ENCODE results near the gene CYTH3.

The CYTH3 gene

DNA sequence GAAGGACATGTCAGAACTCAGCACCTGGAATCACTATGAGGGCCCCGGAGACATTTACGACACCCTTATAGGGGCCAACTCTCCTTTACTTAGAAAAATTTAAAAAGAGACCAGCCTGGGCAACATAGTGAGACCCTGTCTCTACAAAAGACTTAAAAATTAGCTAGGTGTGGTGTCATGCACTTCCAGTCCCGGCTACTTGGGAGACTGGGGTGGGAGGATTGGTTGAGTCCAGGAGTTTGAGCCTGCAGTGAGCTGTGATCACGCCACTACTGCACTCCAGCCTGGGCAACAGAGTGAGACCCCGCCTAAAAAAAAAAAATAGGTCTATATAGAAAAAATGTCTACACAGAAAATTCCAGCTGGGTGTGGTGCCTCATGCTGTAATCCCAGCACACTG lies 7.5 kb upstream of the CYTH3 start:
- no peak for DNase-seq

DNA sequence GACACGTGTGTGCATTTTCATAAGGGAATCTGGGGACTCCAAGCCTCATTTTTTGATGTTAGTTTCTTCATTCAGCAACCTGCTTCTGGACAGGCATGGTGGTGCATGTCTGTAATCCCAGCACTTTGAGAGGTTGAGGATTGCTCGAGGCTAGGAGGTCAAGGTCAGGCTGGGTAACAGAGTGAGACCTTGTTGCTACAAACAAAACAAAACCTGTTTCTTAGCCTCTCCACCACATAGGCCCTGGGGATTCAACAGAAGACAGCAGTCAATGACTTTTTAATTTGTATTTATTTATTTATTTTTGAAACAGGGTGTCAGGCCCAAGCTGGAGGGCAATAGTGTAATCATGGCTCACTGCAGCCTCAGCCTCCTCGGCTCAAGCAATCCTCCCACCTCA lies 6.9 kb upstream of the CYTH3 start:
- no peak for DNase-seq

DNA sequence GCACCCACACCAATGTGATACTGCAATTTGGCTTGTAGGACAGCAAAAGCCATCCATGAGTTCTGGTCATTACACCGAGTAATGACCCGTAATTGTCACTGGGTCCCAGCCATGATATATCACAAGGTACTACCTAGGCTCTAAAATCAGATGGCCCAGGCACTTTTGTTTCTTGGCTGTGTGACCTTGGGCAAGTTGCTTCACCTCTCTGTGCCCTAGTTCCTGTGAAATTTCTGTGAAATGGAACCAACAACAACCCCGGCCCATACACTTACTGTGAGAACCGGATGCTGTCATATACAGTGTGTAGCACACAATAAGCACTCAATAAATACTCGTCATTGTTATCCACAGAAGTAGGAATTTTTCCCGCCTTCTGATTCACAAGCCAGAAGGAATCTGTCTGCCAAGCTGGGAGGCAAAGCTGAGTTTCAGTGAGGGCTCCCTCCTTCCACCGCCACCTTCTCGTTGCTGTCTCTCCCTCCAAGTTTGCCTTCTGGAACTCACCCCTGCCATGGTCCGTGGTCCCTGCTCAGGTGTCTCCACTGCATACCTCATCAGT lies 6.4 kb upstream of the CYTH3 start:
- no peak for DNase-seq

DNA sequence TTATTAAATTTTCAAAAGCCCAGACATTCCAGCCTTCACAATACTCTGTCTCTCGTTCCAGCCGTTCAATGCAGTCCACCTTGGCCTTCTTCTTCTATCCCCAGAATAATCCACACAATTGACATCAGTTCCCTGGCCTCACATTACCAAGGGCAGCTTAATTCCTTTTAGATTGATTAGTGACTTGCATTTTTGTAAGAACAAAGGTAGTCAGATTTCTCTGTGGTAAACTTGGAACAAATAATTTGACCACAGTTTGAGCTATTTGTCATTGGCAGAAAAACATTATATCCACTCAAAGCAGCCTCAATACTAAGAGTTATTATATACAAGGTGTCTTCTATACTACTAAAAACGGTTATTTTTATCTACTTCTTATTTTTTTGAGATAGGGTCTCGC lies 5.1 kb upstream of the CYTH3 start:
- DNase-seq = no peak

DNA sequence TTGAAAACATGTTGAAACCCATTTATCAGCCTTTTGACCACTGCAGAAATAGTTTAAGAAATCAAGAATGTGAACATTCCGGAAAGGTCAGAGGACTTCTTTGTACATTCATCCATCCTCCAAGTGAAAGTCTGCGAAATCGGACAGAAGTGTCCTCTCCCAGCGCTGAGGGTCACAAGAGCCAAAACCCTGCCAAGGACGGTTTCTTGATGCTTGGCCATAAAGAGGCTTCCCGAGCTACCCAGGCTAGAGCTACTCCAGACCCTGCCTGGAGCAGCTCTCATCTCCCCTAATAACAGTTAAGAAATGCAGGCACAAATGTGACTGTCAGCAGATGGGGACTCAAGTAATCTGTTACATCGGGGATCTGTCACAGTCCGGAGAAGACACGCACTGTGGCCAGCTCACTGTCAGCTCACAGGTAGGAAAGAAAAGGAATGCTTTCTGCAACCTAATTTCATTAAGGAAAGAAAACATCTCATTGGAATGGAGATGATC lies 4.5 kb upstream of the CYTH3 start:
- DNase-seq = no peak

DNA sequence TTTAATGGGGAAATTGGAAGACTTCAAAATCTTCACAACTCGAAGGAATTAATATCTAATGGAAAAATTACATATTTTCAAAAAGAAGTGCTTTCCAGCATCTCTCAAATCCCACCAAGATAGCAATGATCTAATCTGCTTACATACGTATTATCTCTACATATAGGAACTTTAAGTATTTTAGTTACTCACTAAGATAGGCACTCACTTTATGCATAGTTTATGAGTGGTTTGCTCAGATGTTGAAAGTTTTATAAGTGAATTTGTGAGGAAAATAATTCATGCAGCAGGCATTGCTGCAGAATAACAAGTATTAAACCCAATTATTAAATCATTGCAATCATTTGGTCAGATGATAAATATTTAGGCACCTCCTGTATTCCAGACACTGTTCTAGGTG lies 2.3 kb upstream of the CYTH3 start:
- no peak for DNase-seq

DNA sequence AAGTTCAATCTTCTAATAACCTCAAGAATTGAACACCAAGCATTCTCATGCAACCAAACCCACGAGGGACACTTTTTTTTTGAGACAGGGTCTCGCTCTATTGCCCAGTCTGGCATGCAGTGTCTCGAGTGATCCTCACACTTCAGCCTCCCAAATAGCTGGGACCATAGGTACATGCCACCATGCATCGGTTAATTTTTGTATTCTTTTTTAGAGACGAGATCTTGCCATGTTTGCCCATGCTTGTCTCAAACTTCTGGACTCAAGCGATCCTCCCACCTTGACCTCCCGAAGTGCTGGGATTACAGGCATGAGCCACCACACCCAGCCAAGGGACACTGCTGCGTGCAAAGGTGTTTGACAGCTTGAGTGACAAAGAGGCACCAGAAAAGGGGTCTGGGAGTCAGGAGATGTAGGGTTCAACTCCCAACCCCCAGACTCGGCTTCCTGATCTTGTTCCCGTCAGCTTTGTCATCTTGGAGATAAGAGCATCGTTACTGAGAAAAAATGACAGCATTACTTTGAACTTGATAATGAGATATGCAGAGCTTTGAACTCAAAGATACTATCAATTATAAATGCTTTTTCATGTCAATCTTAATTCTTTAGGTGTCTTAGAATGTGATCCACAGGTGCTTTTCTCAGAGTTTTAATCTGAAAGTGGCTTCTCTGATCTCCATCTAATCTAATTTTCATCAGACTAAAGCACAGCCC lies 1.6 kb upstream of the CYTH3 start:
- DNase-seq = no peak

DNA sequence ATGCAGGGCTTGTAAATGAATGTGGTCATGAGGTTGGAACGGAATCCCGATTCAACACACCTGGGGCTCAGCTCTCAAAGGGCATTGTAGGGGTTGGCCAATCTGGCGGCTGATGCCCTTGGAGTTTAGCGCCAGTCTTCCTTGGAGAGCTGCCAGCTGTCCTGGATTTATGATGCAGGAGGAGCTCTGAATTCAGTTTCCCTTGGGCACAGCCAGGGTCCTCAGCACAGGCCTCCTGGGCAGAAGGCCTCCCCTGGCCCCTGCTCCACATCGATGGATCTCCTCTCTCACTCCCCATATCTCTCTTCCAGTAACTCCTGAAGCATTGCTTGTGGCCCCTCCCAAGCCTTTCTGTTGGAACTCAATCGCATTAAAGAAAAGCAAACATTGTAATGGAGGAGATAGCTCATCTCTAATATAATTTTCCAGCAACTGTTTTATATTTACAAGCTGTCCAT lies 985 bp upstream of the CYTH3 start:
- no peak for DNase-seq

DNA sequence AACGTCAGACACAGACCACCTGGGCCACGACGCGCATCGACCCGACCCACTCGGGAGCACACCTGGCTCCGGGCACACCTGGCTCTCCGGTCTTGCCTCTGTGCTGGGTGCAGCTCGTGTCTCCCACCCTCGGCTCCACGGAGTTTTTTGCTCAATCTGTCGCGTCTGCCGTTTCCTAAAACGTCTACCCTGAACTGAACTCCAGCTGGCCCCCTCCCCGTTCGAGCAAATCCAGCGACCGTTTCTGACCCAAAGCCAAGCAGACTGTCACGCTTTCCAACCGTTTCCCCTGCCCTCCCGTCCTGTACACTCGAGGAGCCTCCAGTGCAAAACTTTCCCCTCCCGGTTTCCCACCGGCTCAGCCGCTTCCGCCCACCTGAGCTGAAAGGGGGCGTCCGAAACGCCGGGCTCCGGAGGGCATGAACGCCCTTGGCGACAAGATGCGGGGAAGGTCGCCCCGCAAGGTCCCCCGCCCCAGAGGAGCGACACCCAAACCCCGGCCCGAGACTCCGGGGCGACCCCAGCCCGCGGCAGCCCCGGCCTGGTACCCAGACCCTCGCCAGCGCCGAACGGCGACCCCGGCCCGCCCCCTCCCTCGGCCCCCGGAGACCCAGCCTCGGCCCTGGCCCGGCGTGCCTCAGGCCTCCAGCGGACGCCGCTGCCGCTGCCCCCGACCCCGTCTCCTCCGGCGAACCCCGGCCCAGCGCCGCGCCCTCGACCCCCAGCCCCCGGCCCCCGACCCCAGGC lies 557 bp downstream of the CYTH3 start:
- no peak for DNase-seq

DNA sequence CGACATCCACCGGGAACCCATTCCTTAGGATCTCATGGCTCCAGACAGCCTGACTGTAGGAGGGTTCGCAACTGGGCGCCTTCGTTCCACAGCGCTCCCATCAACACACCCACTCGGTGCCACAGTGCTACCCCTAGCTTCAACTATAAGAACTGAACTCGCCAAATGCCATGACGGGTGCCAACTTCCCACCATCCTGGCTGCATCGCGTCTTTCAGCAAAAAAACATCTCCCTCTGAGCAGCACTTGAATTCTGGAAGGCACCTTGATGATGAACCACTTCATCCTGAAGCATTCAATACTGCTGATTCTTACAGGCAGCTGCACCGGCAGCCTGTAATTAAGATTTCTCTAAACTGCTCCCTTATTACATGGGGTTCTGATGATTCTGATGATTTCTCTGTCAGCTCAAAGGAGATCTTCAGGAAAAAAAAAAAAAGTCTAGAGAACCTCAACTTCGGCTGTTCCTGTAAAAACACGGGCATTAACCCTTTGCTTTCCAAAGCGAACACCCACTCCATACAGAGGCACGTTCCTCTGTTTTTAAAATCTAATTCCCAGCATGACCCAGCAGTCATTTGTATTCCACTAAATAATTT lies 1.3 kb downstream of the CYTH3 start:
- DNase-seq = peak; percentile 29

DNA sequence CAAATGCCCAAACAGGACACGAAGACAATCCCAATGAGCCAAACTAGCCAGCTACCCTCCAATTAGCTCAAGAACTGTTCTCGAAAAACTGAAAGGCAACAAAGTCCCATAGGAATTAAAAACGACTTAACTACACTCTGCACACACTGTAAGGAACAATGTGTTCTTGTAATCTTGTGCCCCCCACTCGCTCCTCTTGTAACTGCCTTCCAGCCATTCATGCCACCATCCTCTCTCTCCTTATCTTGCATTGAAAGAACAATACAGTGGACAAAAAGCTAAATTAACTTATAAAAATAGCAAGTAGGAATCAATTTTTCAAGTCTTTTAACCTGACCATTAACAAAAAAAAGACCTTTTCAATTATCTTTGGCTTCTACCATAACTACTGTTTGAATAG lies 2.9 kb downstream of the CYTH3 start:
- DNase-seq = no peak

DNA sequence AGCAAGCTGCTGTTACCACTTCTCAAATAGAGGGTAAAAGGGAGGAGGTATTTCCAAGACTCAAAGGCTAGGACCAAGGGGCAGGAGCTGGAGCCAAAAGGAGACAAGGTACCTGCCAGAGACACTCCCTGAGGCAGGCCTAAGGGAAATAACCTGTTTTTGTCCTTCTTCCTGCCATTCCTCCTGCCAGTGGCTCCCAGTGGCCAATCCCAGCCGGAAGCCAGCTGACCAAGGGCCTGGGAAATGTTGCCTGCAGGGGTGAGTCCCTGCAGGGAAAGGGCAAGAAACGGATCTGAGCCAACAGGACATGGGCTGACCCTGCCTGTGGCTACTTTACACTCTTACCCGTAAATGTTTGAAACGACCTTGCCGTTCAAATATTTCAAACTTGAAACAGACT lies 3.5 kb downstream of the CYTH3 start:
- DNase-seq = no peak

DNA sequence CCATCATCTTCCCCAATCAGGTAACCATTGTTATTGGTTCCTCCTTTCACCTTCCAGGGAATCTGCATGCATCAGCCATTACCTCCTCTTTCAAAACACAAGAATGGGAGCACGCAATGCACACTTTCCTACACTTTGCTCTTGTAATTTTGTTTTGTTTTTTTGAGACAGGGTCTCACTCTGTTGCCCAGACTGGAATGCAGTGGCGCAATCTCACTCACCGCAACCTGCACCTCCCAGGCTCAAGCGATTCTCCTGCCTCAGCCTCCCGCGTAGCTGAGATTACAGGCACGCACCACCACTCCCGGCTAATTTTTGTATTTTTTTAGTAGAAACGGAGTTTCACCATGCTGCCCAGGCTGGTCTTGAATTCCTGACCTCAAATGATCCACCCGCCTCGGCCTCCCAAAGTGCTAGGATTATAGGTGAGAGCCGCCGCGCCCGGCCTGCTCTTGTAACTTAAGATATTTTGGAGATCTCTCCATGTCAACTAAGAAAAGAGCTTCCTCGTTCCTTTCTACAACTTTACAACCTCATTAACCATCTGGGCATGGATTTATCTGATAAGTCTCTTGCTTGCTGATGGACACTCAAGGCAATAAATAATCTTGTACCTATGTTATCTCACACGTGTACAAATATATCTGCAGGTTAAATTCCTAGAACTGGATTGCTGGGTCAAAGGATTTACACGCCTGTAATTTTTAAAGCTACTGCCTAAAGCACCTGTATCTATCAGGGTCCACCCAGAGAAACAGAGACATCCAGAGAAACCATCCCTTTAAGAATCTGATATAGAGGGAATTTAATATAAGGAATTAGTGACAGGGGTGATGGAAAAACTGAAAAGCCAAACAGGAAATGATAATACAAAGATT lies 4.2 kb downstream of the CYTH3 start:
- DNase-seq = no peak

DNA sequence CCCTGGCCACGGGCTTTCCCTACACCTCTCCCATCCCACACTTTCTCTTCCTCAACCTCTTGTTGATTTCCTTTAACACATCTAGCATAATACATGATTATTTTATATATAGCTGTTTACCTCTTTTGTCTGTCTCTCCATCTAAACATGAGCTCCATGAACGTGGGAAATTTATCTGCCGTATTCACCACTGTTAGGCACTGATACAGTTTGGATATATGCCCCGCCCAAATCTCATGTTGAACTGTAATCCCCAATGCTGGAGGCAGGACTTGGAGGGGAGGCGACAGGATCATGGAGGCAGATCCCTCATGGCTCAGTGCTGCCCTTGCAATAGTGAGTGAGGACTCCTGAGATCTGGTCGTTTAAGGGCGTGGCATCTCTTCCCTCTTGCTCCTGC lies 5.7 kb downstream of the CYTH3 start:
- no peak for DNase-seq

DNA sequence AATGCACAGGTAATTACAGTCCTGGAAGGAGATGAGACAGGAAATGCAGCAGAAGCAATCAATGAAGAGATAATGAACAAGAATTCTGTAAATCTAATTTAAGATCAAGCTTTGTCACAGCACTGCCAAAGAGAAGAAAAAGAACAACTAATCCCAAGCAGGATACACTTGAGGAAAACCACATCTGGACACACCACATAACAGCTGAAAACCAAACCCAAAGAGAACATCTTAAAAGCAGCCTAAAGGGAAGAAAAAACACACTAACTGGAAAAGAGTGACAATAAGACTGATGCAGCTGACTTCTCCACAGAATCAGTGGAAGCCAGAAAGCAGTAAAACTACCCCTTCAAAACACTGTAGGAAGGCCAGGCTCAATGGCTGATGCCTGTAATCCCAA lies 10.2 kb downstream of the CYTH3 start:
- DNase-seq = no peak

DNA sequence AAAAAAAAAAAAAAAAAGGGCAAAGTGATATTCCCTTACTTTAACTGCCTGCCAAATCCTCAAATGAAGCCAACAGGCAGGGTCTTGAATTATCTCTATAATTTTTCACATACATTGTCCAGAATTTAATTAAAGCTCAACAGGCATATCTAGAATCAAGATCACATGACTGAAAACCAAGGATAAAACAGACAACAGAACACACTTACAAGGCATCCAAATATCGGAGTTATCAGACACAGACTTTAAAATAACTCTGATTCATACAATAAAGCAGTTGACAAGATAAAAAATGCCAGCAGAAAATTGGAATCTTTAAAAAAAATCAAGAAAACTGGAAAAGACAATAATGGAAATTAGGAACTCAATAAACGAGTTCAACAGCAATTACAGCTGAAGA lies 10.7 kb downstream of the CYTH3 start:
- no peak for DNase-seq

DNA sequence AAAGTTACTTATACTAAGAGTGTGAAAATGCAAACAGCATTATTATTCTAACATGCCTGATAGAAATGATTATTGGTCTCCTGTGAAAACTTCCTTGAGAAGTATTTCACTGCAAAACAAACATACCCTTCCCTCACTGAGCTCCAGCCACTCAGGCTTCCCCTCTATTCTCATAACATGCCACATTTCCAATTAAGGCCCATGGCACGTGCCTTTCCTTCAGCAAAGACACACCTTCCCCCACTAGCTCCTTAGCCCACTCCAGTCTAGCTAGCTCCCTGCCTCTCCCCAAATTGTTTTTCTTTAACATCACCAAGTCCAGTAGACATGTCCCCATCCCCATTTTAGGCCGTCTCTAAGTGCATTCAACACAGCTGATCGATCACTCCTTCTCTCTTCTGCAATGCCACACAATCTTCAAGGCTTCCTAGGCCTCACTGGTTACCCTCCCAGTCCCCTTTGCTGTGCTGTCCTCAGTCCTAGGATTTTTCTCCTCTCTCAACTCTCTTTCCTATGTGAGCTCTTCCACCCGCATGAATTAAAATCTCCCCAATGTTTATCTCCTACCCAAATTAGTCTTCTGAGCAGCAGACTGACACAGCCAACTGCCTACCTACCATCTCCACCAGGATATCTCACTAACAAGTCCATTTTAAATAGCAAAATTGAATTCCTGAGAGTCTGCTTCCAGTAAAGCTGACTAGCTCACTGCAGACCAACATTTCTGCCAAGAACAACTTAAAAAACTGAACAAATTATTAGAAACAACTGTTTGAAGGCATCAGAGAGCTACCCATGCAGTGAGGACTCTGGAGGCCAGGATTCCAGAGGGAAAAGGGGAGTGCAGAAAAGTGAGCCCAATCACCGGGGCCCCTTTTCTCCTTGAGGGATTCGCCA lies 11.9 kb downstream of the CYTH3 start:
- DNase-seq = no peak

DNA sequence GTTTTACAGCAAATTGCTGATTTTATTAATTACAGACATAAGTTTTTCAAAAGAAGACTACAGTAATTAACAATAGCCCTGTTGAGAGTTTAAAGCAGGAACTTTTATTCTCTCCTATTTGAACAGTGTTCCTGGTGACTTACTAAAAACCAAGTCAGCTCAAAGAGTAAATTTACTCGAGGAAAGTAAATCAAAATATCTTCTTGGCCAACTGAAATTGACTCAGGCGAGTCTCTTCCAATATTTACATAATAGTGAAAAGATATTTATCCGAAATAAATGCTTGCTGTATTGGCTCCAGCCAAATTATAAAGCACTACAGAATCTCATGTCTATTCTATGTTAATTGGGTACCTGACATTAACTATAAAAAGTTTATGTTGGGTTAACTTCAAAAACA lies 13.2 kb downstream of the CYTH3 start:
- no peak for DNase-seq

DNA sequence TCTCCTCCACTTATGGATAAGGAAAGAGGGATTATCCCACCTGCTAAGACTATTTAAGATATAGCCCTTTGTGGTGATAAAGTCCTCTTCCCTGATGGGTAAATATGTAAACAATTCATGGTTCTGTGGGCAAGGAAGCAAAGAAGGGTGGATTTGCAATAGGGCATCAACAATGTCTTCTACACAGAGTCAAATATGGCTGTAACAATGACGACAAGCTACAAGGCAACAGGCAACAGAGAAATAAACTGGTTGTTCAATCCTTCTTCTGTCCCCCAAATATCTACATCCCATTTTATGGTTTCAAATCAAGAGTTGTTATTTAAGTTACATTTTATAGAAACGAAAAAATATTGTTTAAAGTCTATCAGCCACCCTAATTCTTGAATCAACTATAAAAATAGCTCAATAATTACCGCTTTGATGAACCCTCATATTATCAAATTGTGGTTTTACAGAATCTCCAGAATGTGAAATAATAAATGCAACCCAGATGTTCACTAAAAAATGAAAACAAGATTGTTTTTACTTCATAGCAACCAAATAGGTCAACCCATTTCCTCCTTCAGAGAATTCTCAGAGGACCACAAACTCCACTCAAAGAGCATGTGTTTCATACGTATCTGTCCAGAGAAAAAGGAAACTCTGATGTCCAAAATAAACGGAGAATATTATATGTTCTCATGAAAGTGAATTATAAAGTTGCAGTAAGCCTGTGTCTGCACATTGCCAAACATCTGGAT lies 13.8 kb downstream of the CYTH3 start:
- no peak for DNase-seq

DNA sequence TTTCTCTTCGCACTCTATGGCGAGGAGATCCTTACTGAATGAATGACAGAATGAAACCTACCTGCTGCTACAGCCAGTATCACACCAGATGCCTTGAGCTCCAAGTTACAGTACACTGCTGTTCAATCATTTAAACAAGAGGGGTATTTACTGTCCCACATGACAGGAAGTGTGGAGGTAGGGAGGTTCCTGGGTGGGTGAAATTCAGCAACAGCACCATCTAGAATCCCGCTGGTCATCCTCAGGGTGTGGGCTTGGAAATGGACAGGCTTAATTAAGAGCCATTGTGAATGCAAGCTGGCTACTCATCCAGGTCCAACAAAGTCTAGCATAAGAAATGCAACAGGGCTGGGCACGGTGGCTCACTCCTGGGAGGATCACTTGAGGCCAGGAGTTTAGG lies 14.7 kb downstream of the CYTH3 start:
- no peak for DNase-seq

Measured in activated CD4-positive, alpha-beta T cell treated with anti-CD3 and anti-CD28 coated beads for 1 hour (primary cell).